GM13977 (cell line): ENCODE measurements around the gene MSI2.

Experiments
- DNase-seq: peaks from one replicate; pipeline ENCODE4 v3.0.0; 2012; ENCODE audit warnings: low spot score
- CTCF ChIP-seq: IDR thresholded peaks from 2 replicates; pipeline ENCODE4 v1.5.1; 2012; ENCODE audit warnings: mild to moderate bottlenecking, control low read depth; ENCODE audit not compliant: insufficient read depth; ENCODE audit errors: extremely low read depth, missing control alignments
- in situ Hi-C: fragments of 300-500 bp; cut with MboI; formaldehyde crosslinking; loops from one replicate; pipeline ENCODE4 v1.12.0; 2022; ENCODE audit warnings: low sequenced_read_pairs, low pct_unique_long_range_greater_than_20kb, mixed read lengths, inconsistent platforms; ENCODE audit not compliant: unreplicated experiment

Gene MSI2

GRCh38 chr17:57523926-57524632, 267.8 kb downstream of the MSI2 start:
- in situ Hi-C loops: no loop called here
- no peak for DNase-seq
- no peak for TF ChIP-seq CTCF

- TF ChIP-seq CTCF: no peak
- in situ Hi-C loops: no loop called here
- DNase-seq: peak; percentile 32
Measured at GRCh38 chr17:57524839-57525568, 268.7 kb downstream of the MSI2 start.

GRCh38 chr17:57527221-57528057, 271.1 kb downstream of the MSI2 start:
- peak; percentile 48 for DNase-seq
- in situ Hi-C loops: no loop called here
- TF ChIP-seq CTCF: no peak

GRCh38 chr17:57528058-57528451, 271.7 kb downstream of the MSI2 start:
- in situ Hi-C loops: no loop called here
- DNase-seq: no peak
- TF ChIP-seq CTCF: no peak

- DNase-seq: no peak
- no peak for TF ChIP-seq CTCF
- in situ Hi-C loops: no loop called here
Measured at GRCh38 chr17:57530026-57530425, 273.7 kb downstream of the MSI2 start.

GRCh38 chr17:57530508-57530907, 274.2 kb downstream of the MSI2 start:
- no peak for DNase-seq
- in situ Hi-C loops: no loop called here
- TF ChIP-seq CTCF: no peak
